HFFc6 (cell line): ENCODE data around the gene WDR13. TPM values are rescaled to one million over a fixed set of nuclear protein-coding genes. Genes with fewer than 3 reads are reported as not detected.

ENCODE experiments used
- DNase-seq: peaks from one replicate; pipeline ENCODE4 v3.0.0-alpha.2; 2018
- H3K27ac Mint-ChIP-seq: 2 replicates; pipeline ENCODE4 v1.8.0; 2020; ENCODE audit warnings: mild to moderate bottlenecking, mixed read lengths
- H3K27me3 Mint-ChIP-seq: 2 replicates; pipeline ENCODE4 v1.8.0; 2021; ENCODE audit warnings: mild to moderate bottlenecking, moderate library complexity, mixed read lengths; ENCODE audit not compliant: insufficient read depth
- H3K36me3 Mint-ChIP-seq: 2 replicates; pipeline ENCODE4 v1.8.0; 2021; ENCODE audit warnings: low read depth, mixed read lengths
- H3K4me1 Mint-ChIP-seq: 2 replicates; pipeline ENCODE4 v1.8.0; 2020; ENCODE audit warnings: low read depth, mixed read lengths
- H3K4me3 Mint-ChIP-seq: 2 replicates; pipeline ENCODE4 v1.8.0; 2020; ENCODE audit warnings: mild to moderate bottlenecking, moderate library complexity, mixed read lengths
- H3K9me3 Mint-ChIP-seq: 2 replicates; pipeline ENCODE4 v1.8.0; 2020; ENCODE audit warnings: mild to moderate bottlenecking, mixed read lengths
- total RNA-seq, 6 experiments: library from RNA; stranded (reverse); fragmentation: NEBNext Ultra II Directional; extraction: Animal tissue kit (Norgen Biotek cat#: 25700); gene quantifications; 2 replicates in 1 of 6; 3 replicates in 5 of 6; pipeline ENCODE4 v1.2.3, GENCODE V29; 2021
- TF ChIP-seq, protein P1 (sequence below): fragments of 200-600 bp; sonication (generic); IDR thresholded peaks from 2 replicates; pipeline ENCODE4 v1.5.0; 2021; ENCODE audit warnings: antibody characterized with exemption, mild to moderate bottlenecking

WDR13 gene
- total RNA-seq, 6 experiments from 2014 or later, result 64.3 to 87.2 (median 71.8) TPM

DNA sequence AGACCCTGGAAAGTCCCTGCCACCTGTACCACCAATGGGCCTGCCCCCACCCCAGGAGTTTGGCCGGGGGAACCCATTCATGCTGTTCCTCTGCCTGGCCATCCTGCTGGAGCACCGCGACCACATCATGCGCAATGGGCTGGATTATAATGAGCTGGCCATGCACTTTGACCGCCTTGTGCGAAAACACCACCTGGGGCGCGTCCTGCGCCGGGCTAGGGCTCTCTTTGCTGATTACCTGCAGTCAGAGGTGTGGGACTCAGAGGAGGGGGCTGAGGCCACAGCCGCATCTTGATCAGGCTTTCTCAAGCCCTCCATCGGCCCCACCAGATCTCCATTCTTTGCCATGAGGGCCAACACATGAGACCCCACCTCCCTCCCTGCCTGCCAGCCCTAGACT, 36.6 kb upstream of the WDR13 start:
- Mint-ChIP-seq H3K27ac (no peak overlapping the region; the same call in 1 of the 2 replicates), H3K9me3 (no peaks in the 10 kb centered on the region), H3K36me3 (no peaks in the 10 kb centered on the region; the same call in none of the 2 replicates)

GRCh38 chrX:48569958-48570357, 27.3 kb upstream of the WDR13 start:
- Mint-ChIP-seq H3K27me3 (peaks cover 2% of the 10 kb centered on the region; the same call in 1 of the 2 replicates), H3K9me3 (no peaks in the 10 kb centered on the region), H3K4me1 (peaks cover 8% of the 10 kb centered on the region), H3K36me3 (peaks cover 6% of the 10 kb centered on the region), H3K4me3 (no peak overlapping the region), H3K27ac (peak overlapping the region; percentile 68; the same call in 1 of the 2 replicates)
- peak; percentile 53 for DNase-seq
- TF ChIP-seq, protein P1, sequence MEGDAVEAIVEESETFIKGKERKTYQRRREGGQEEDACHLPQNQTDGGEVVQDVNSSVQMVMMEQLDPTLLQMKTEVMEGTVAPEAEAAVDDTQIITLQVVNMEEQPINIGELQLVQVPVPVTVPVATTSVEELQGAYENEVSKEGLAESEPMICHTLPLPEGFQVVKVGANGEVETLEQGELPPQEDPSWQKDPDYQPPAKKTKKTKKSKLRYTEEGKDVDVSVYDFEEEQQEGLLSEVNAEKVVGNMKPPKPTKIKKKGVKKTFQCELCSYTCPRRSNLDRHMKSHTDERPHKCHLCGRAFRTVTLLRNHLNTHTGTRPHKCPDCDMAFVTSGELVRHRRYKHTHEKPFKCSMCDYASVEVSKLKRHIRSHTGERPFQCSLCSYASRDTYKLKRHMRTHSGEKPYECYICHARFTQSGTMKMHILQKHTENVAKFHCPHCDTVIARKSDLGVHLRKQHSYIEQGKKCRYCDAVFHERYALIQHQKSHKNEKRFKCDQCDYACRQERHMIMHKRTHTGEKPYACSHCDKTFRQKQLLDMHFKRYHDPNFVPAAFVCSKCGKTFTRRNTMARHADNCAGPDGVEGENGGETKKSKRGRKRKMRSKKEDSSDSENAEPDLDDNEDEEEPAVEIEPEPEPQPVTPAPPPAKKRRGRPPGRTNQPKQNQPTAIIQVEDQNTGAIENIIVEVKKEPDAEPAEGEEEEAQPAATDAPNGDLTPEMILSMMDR, result no peak

More for the DNA sequence above, 36.6 kb upstream of the WDR13 start:
- Mint-ChIP-seq H3K27me3 (peaks cover 1% of the 10 kb centered on the region; the same call in 1 of the 2 replicates), H3K4me1 (peaks cover 5% of the 10 kb centered on the region), H3K4me3 (no peak overlapping the region)
- TF ChIP-seq, protein P1, result no peak
- DNase-seq, result no peak

DNA sequence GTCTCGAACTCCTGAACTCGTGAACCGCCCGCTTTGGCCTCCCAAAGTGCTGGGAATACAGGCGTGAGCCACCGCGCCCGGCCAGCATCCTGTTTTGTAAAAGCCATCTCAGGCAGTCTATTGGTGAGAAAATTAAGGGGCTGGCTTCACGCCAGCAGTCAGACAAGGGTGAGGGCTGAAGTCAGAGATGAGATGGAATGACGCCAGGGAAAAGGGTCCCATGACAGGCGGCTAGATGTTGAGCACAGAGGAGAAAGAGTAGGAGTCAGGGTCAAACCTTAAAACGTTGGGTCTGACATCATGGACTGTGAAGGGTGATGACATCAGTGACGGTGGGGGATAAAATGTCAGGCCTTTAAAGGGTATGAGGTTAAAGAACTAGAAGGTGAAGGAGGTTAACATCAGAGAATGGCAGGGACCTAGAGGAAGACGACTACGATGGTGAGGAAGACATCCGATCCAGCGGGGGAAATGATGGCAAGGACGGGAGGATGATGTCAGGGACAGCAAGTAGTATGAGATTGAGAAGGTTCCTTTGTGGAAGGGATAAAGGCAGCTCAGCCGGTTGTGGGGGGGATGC, 23.5 kb upstream of the WDR13 start:
- no peak for DNase-seq
- TF ChIP-seq, protein P1, result no peak
- Mint-ChIP-seq H3K27me3 (peaks cover 5% of the 10 kb centered on the region), H3K4me1 (peaks cover 18% of the 10 kb centered on the region), H3K4me3 (peak overlapping the region; percentile 94), H3K27ac (peak overlapping the region; percentile 100), H3K9me3 (no peaks in the 10 kb centered on the region), H3K36me3 (peaks cover 30% of the 10 kb centered on the region)

DNA sequence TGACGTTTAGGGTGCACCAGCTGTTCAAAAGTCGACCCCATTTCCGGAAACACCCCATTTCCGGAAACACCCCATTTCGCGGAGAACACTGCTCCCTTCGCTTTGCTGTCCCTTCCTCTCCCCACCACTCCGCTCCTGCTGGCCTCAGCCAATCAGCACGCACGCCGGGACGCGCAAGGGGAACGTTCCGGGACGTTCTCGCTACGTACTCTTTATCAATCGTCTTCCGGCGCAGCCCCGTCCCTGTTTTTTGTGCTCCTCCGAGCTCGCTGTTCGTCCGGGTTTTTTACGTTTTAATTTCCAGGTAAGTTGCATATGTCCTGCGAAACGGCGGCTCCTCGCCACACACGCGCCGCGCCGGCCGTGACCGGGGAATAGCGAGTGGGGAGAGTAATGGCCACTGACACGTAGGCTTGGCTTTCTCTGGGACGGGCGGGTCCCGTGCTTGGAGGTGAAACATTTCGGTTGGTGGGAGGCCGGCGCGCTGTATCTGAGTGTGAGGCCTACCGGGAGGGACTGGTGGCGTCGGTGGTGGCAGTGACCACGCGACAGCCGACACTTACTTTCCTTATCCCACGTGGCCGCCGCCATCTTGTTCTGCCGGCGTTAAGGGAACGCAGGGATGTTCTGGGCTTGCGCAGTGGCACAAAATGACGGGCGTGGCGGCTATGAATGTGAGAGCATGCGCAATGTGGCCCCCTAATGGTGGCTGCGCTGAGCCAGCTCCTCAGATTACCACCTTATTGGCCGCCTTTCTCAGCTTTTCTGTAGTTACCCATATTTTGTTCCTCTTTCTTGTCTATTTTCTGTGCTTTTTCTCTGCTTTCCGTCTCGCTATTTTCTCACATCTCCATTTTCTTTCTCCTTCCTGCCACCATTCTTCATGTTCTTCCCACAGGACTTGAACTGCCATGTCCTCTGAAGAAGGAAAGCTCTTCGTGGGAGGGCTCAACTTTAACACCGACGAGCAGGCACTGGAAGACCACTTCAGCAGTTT, 22.7 kb upstream of the WDR13 start, which contains the start of gene RBM3:
RBM3 (plus strand) TSS at position 215 of the 997 bp plus-strand sequence; CDS start at position 912, 697 bp downstream.
- Mint-ChIP-seq H3K9me3 (no peaks in the 10 kb centered on the region), H3K4me1 (peaks cover 23% of the 10 kb centered on the region), H3K4me3 (peak within 1 kb of the TSS; percentile 94), H3K27me3 (peaks cover 5% of the 10 kb centered on the region), H3K36me3 (peaks cover 35% of the 10 kb centered on the region), H3K27ac (peak within 1 kb of the TSS; percentile 100)
- TF ChIP-seq, protein P1, result peak; percentile 67
- DNase-seq, result peak; percentile 87

GRCh38 chrX:48575642-48576041, 21.6 kb upstream of the WDR13 start:
- Mint-ChIP-seq H3K4me3 (peak overlapping the region; percentile 94), H3K36me3 (peaks cover 41% of the 10 kb centered on the region), H3K27me3 (peaks cover 7% of the 10 kb centered on the region), H3K9me3 (no peaks in the 10 kb centered on the region), H3K27ac (peak overlapping the region; percentile 100), H3K4me1 (peaks cover 30% of the 10 kb centered on the region)
- TF ChIP-seq, protein P1, result no peak
- no peak for DNase-seq
